ENCODE data around the gene PCLAF. TPM values are rescaled to one million over a fixed set of nuclear protein-coding genes. Genes with fewer than 3 reads are reported as not detected.

The PCLAF gene
- total and polyA plus RNA-seq, 2 of the 13 experiments (the other 11 are each of a cell fraction or from before 2014, with no cell fraction given), result 98.6 to 98.9 TPM

DNA sequence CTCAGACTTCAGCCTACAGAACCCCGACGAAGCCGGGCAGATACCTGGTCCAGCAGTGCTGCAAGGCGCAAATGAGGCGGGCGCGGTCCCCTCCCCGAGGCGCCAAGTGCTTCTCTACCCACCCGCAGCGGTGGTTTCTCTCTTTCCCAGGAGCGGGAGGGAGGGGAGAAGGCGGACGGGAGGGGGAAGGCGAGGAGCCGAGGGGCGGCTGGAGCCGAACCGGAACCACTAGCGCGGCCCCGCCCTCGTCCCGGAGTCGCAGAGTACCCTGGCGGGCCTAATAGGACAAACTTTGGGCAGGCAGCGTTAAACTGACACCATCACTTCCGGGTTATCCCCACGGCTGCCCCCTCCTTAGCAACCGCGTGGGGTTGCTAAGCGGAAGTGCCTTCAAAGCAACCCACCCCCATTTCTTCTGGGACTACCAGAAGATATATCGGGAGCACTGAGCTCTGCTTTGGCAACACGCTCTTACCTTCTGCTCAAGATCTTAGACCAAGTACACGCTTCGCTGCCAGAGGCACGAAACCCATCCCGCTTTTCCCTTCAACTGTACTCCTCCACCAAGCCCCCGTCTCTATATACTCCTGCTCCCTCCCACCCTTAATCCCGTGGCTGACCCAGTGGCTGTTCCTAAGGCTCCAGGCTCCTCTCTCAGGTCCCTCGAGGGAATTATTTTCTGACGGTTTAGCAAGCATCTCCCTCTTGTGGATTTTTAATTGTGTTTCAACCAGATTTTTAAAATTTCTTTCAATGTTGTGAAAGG lies 25.1 kb downstream of the PCLAF start, which contains the start of gene CSNK1G1 (continued):
- TF ChIP-seq KDM5A (IDR thresholded peaks at IDR 0.05; ENCODE audit: borderline replicate concordance, low read length), result peak; percentile 73; the same call in 1 of the 2 replicates
- peak; percentile 43 for TF ChIP-seq TAF15 (IDR thresholded peaks at IDR 0.05; ENCODE audit: low read depth, low read length, poor library complexity, severe bottlenecking)
- TF ChIP-seq TAF1 (CRISPR knock-in tag; IDR thresholded peaks at IDR 0.05), result 0 out of 2 replicates have a peak, but pooled peaks have one; percentile 33
- TF ChIP-seq ZNF562 (CRISPR knock-in tag; IDR thresholded peaks at IDR 0.05; ENCODE audit: borderline replicate concordance), result no peak
- TF ChIP-seq PCBP1 (IDR thresholded peaks at IDR 0.05; ENCODE audit: borderline replicate concordance, low read depth, low read length), result 0 out of 2 replicates have a peak, but pooled peaks have one; percentile 79
- peak; percentile 50; the same call in 1 of the 2 replicates for TF ChIP-seq ARID5B (CRISPR knock-in tag; IDR thresholded peaks at IDR 0.05)
- no peak for TF ChIP-seq PTBP1 (IDR thresholded peaks at IDR 0.05; ENCODE audit: low read depth, low read length, poor library complexity, severe bottlenecking)
- TF ChIP-seq TRIM24 (CRISPR knock-in tag; IDR thresholded peaks at IDR 0.05), result no peak
- TF ChIP-seq, protein P1, sequence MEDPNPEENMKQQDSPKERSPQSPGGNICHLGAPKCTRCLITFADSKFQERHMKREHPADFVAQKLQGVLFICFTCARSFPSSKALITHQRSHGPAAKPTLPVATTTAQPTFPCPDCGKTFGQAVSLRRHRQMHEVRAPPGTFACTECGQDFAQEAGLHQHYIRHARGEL (CRISPR knock-in tag; IDR thresholded peaks at IDR 0.05), result 0 out of 2 replicates have a peak, but pooled peaks have one; percentile 34
- TF ChIP-seq, protein P2, sequence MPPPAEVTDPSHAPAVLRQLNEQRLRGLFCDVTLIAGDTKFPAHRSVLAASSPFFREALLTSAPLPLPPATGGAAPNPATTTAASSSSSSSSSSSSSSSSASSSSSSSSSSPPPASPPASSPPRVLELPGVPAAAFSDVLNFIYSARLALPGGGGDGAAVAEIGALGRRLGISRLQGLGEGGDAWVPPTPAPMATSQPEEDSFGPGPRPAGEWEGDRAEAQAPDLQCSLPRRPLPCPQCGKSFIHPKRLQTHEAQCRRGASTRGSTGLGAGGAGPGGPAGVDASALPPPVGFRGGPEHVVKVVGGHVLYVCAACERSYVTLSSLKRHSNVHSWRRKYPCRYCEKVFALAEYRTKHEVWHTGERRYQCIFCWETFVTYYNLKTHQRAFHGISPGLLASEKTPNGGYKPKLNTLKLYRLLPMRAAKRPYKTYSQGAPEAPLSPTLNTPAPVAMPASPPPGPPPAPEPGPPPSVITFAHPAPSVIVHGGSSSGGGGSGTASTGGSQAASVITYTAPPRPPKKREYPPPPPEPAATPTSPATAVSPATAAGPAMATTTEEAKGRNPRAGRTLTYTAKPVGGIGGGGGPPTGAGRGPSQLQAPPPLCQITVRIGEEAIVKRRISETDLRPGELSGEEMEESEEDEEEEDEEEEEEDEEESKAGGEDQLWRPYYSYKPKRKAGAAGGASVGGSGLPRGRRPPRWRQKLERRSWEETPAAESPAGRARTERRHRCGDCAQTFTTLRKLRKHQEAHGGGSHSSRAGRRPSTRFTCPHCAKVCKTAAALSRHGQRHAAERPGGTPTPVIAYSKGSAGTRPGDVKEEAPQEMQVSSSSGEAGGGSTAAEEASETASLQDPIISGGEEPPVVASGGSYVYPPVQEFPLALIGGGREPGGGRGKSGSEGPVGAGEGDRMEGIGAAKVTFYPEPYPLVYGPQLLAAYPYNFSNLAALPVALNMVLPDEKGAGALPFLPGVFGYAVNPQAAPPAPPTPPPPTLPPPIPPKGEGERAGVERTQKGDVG (CRISPR knock-in tag; IDR thresholded peaks at IDR 0.05; ENCODE audit: borderline replicate concordance), result no peak
- TF ChIP-seq CREB1 (IDR thresholded peaks at IDR 0.05), result peak; percentile 49
- TF ChIP-seq CREB1 (CRISPR knock-in tag; IDR thresholded peaks at IDR 0.05), result peak; percentile 81
- TF ChIP-seq RBM22 (optimal IDR thresholded peaks at IDR 0.05; ENCODE audit: low read length), result peak; percentile 75
- TF ChIP-seq REST (IDR thresholded peaks at IDR 0.05; ENCODE audit: borderline replicate concordance in 1 of 2, low read depth in 1 of 2, low read length in 2 of 2), result no peak
- TF ChIP-seq ZBTB44 (CRISPR knock-in tag; IDR thresholded peaks at IDR 0.05), result no peak

All from HepG2 (cell line).